SK-N-MC (cell line): ENCODE measurements around the gene DLG1.

Experiments used
- EZH2 ChIP-seq: fragments of 200-600 bp; sonication (generic); IDR thresholded peaks from one replicate; pipeline ENCODE4 v1.6.1; 2017; ENCODE audit warnings: antibody characterized with exemption
- POLR2AphosphoS5 ChIP-seq: IDR thresholded peaks from 2 replicates; pipeline ENCODE4 v1.6.1; 2012; ENCODE audit warnings: mild to moderate bottlenecking, low read depth, low read length, borderline replicate concordance

DNA sequence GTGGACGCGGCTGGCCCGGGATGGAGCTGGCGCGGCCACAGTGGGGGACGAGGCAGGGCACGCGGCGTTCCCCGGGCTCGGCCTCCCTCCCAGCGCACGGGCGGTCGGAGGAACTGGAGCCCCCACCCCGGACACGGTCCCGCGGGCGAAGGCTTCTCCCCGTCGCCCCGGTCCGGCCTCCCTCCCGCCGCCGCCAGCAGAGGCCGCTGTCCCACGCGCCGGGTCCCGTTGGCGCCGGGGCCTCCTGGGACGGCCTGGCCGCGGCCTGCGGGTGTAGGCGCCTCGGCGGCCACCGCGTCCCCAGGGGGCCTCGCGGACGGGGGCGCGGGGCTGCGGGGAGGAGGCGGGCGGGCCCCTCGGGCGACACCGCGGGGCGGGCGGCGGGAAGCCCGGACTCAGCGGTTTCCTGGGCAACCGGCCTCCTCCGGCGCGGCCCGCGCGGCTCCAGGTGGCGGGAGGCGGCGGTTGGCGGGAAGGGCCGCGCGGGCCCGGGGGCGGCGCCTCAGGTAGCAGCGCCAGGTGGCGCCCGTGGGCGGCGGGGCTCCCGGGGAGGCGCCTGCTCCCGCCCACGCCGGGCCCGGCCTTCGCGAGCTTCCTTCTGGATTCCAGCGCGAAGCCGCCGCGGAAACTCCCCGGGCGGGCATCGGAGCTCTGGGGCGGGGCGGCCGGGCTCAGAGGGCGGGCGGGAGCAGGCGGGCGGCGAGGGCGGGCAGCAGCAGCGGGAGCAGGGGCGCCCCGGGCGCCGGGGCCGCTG lies 295.5 kb downstream of the DLG1 start:
- TF ChIP-seq POLR2AphosphoS5 (no peak), EZH2 (no peak)
